Transverse colon (tissue), 4 donors: ENCODE results near the gene SGCG.

Experiments used
- EP300 ChIP-seq: sonication (generic); formaldehyde crosslinking; IDR thresholded peaks from one replicate; pipeline ENCODE4 v1.6.1; 2017; ENCODE audit warnings: antibody characterized with exemption, low read depth
- POLR2AphosphoS5 ChIP-seq, 3 donors: sonication (generic); formaldehyde crosslinking; IDR thresholded peaks; one replicate each; pipeline ENCODE4 v1.6.1; 2016; ENCODE audit warnings: antibody characterized with exemption in 3 of 3
- TF ChIP-seq, protein P1 (sequence below), 5 experiments: fragments of 200-600 bp in 3 of 5; fragments of 450-650 bp in 2 of 5; sonication (generic) in 3 of 5; IDR thresholded peaks; 1 replicate in 2 of 5; 2 replicates in 3 of 5; pipeline ENCODE4 v1.5.1; 2016 to 2017; ENCODE audit warnings: antibody characterized with exemption in 5 of 5, inconsistent platforms in 3 of 5, mild to moderate bottlenecking in 2 of 5, moderate library complexity in 1 of 5

DNA sequence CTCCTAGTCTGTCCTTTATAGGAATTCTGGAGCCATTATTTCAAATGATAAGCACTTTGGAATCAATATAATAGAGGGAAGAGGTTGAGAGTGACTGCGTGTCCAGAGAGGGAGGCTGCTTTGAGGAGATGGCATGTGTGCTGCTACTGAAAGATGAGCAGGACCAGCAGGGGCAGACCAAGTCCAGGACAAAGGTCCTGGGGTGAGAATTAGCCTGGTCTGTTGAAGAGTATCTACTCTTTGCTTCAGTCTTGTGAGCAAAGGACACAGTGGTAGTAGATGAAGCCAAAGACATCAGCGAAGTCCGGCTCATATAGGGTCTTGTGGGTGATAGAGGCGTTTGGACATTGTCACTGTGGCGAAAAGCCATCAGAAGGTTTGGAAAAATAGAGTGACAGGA is 21.1 kb downstream of the SGCG start:
- TF ChIP-seq, protein P1, sequence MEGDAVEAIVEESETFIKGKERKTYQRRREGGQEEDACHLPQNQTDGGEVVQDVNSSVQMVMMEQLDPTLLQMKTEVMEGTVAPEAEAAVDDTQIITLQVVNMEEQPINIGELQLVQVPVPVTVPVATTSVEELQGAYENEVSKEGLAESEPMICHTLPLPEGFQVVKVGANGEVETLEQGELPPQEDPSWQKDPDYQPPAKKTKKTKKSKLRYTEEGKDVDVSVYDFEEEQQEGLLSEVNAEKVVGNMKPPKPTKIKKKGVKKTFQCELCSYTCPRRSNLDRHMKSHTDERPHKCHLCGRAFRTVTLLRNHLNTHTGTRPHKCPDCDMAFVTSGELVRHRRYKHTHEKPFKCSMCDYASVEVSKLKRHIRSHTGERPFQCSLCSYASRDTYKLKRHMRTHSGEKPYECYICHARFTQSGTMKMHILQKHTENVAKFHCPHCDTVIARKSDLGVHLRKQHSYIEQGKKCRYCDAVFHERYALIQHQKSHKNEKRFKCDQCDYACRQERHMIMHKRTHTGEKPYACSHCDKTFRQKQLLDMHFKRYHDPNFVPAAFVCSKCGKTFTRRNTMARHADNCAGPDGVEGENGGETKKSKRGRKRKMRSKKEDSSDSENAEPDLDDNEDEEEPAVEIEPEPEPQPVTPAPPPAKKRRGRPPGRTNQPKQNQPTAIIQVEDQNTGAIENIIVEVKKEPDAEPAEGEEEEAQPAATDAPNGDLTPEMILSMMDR (IDR thresholded peaks at IDR 0.05) = no peak
- TF ChIP-seq POLR2AphosphoS5 (IDR thresholded peaks at IDR 0.05) (no peak), EP300 (no peak)
